ENCODE data around the gene SSH2. TPM values are rescaled to one million over a fixed set of nuclear protein-coding genes. Genes with fewer than 3 reads are reported as not detected.
A peak's percentile ranks its signal among the peaks of the same experiment; 100 is the strongest.

The SSH2 gene
- total RNA-seq, 1 donor from 2014 or later: 46.5 TPM

GRCh38 chr17:29847527-29848400, 82.3 kb downstream of the SSH2 start:
- Mint-ChIP-seq H3K27ac (ENCODE audit: unreplicated experiment) (no peak overlapping the region), H3K4me3 (ENCODE audit: unreplicated experiment) (no peak overlapping the region), H3K36me3 (ENCODE audit: unreplicated experiment) (no peaks in the 10 kb centered on the region), H3K4me1 (ENCODE audit: low read depth, unreplicated experiment) (peaks cover 24% of the 10 kb centered on the region), H3K9me3 (ENCODE audit: unreplicated experiment) (no peaks in the 10 kb centered on the region), H3K27me3 (ENCODE audit: unreplicated experiment) (peaks cover 3% of the 10 kb centered on the region)
- TF ChIP-seq CTCF (IDR thresholded peaks at IDR 0.05; ENCODE audit: partially characterized antibody, unreplicated experiment): no peak
- DNase-seq: no peak

- H3K4me1 Mint-ChIP-seq (ENCODE audit: low read depth, unreplicated experiment): peaks cover 27% of the 10 kb centered on the region
- no peaks in the 10 kb centered on the region for H3K9me3 Mint-ChIP-seq (ENCODE audit: unreplicated experiment)
- DNase-seq: no peak
- H3K27me3 Mint-ChIP-seq (ENCODE audit: unreplicated experiment): peaks cover 3% of the 10 kb centered on the region
- TF ChIP-seq CTCF (IDR thresholded peaks at IDR 0.05; ENCODE audit: partially characterized antibody, unreplicated experiment): no peak
- no peak overlapping the region for H3K4me3 Mint-ChIP-seq (ENCODE audit: unreplicated experiment)
- no peaks in the 10 kb centered on the region for H3K36me3 Mint-ChIP-seq (ENCODE audit: unreplicated experiment)
- H3K27ac Mint-ChIP-seq (ENCODE audit: unreplicated experiment): no peak overlapping the region
Observed at GRCh38 chr17:29847118-29847517, 82.9 kb downstream of the SSH2 start.

GRCh38 chr17:29846298-29846697, 83.7 kb downstream of the SSH2 start:
- TF ChIP-seq CTCF (IDR thresholded peaks at IDR 0.05; ENCODE audit: partially characterized antibody, unreplicated experiment): no peak
- no peaks in the 10 kb centered on the region for H3K9me3 Mint-ChIP-seq (ENCODE audit: unreplicated experiment)
- no peak for DNase-seq
- H3K36me3 Mint-ChIP-seq (ENCODE audit: unreplicated experiment): no peaks in the 10 kb centered on the region
- no peak overlapping the region for H3K27ac Mint-ChIP-seq (ENCODE audit: unreplicated experiment)
- H3K27me3 Mint-ChIP-seq (ENCODE audit: unreplicated experiment): peaks cover 3% of the 10 kb centered on the region
- H3K4me3 Mint-ChIP-seq (ENCODE audit: unreplicated experiment): no peak overlapping the region
- H3K4me1 Mint-ChIP-seq (ENCODE audit: low read depth, unreplicated experiment): peaks cover 27% of the 10 kb centered on the region

GRCh38 chr17:29844339-29845048, 85.5 kb downstream of the SSH2 start:
- Mint-ChIP-seq H3K27me3 (ENCODE audit: unreplicated experiment) (peaks cover 3% of the 10 kb centered on the region), H3K4me3 (ENCODE audit: unreplicated experiment) (peak overlapping the region; percentile 81), H3K27ac (ENCODE audit: unreplicated experiment) (peak overlapping the region; percentile 40), H3K4me1 (ENCODE audit: low read depth, unreplicated experiment) (peaks cover 26% of the 10 kb centered on the region), H3K36me3 (ENCODE audit: unreplicated experiment) (no peaks in the 10 kb centered on the region), H3K9me3 (ENCODE audit: unreplicated experiment) (no peaks in the 10 kb centered on the region)
- peak; percentile 57 for DNase-seq
- TF ChIP-seq CTCF (IDR thresholded peaks at IDR 0.05; ENCODE audit: partially characterized antibody, unreplicated experiment): no peak

GRCh38 chr17:29840884-29841283, 89.1 kb downstream of the SSH2 start:
- Mint-ChIP-seq H3K27ac (ENCODE audit: unreplicated experiment) (no peak overlapping the region), H3K27me3 (ENCODE audit: unreplicated experiment) (peaks cover 3% of the 10 kb centered on the region), H3K9me3 (ENCODE audit: unreplicated experiment) (no peaks in the 10 kb centered on the region), H3K4me3 (ENCODE audit: unreplicated experiment) (no peak overlapping the region), H3K36me3 (ENCODE audit: unreplicated experiment) (no peaks in the 10 kb centered on the region), H3K4me1 (ENCODE audit: low read depth, unreplicated experiment) (peaks cover 27% of the 10 kb centered on the region)
- DNase-seq: no peak
- no peak for TF ChIP-seq CTCF (IDR thresholded peaks at IDR 0.05; ENCODE audit: partially characterized antibody, unreplicated experiment)
